Uterus (tissue), 4 donors: Measurements from ENCODE around the gene SND1. TPM values are rescaled to one million over a fixed set of nuclear protein-coding genes. Genes with fewer than 3 reads are reported as not detected.

Experiments
- DNase-seq, 2 donors: peaks; one replicate each; pipeline ENCODE4 v3.0.0-alpha.2; 2019 to 2020
- H3K27ac ChIP-seq, 2 donors: fragments of 200-600 bp; sonication (generic); 1 replicate in 1 of 2; 2 replicates in 1 of 2; pipeline ENCODE4 v1.5.1; 2016 to 2018
- H3K27me3 ChIP-seq, 2 donors: fragments of 200-600 bp; sonication (generic); one replicate each; pipeline ENCODE4 v1.5.1; 2018 to 2019; ENCODE audit warnings: control low read depth in 1 of 2
- H3K36me3 ChIP-seq, 2 donors: fragments of 200-600 bp; sonication (generic); one replicate each; pipeline ENCODE4 v1.5.1; 2019; ENCODE audit warnings: control low read depth in 1 of 2
- H3K4me1 ChIP-seq, 2 donors: fragments of 200-600 bp; sonication (generic); one replicate each; pipeline ENCODE4 v1.5.1; 2018 to 2019; ENCODE audit warnings: control low read depth in 1 of 2
- H3K4me3 ChIP-seq, 2 donors: fragments of 200-600 bp; sonication (generic); 1 replicate in 1 of 2; 2 replicates in 1 of 2; pipeline ENCODE4 v1.5.1; 2018 to 2019; ENCODE audit warnings: mild to moderate bottlenecking in 1 of 2
- H3K9me3 ChIP-seq, 2 donors: fragments of 200-600 bp; sonication (generic); one replicate each; pipeline ENCODE4 v1.5.1; 2019; ENCODE audit warnings: control low read depth in 1 of 2
- CTCF ChIP-seq, 4 experiments: fragments of 200-600 bp in 2 of 4; fragments of 450-650 bp in 2 of 4; sonication (generic) in 2 of 4; IDR thresholded peaks; one replicate each; pipeline ENCODE4 v1.5.1; 2016 to 2019; ENCODE audit warnings: antibody characterized with exemption in 4 of 4, mild to moderate bottlenecking in 2 of 4, moderate library complexity in 1 of 4
- POLR2A ChIP-seq, 2 donors: fragments of 450-650 bp; IDR thresholded peaks; one replicate each; pipeline ENCODE4 v1.6.1; 2016; ENCODE audit warnings: antibody characterized with exemption in 2 of 2, mild to moderate bottlenecking in 1 of 2, moderate library complexity in 1 of 2
- intact Hi-C: fragments of 100-400 bp; cut with DNase I; formaldehyde crosslinking; loops from one replicate; pipeline ENCODE4 v1.15.1; 2023; ENCODE audit warnings: low total_unique reads
- total RNA-seq, 4 donors: library from RNA; depleted of rRNA in 3 of 4; stranded (reverse); fragments of >200 nt in 3 of 4; gene quantifications; one replicate each; pipeline versions ENCODE4 v1.1.0 to v1.2.4, GENCODE V29; 2014 to 2023
- donor health status: DM: yes; HTN: yes; CAD: no.

The SND1 gene
- total RNA-seq, 4 donors from 2014 or later = 54.8 to 192 (median 117) TPM

DNA sequence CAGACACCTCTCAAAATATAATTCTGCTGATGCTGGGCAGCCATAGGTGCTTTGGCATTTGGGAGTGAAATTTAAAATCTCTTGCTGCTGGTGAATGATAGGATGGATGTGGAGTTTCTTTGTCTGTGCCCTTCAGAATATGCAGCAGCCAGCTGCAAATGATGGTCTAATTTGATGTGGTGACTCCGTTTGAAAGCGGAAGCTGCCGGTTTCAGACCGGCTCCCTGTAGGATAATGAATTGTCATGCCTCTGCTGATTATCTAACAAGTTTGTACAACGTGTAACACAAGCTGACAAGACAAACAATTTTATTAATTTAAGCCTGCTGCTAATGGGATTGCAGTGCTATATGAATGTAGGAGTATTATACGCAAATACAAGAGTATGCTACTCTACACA lies 103.5 kb downstream of the SND1 start:
- no peak overlapping the region for H3K4me3 ChIP-seq
- H3K27me3 ChIP-seq = no peaks in the 10 kb centered on the region
- no peak for DNase-seq
- intact Hi-C loops = no loop called here
- no peaks in the 10 kb centered on the region for H3K4me1 ChIP-seq
- H3K36me3 ChIP-seq = no peaks in the 10 kb centered on the region
- no peaks in the 10 kb centered on the region for H3K9me3 ChIP-seq
- TF ChIP-seq POLR2A (IDR thresholded peaks at IDR 0.05) (no peak), CTCF (IDR thresholded peaks at IDR 0.05) (no peak)
- no peak overlapping the region for H3K27ac ChIP-seq

GRCh38 chr7:127755965-127756364 lies 104.0 kb downstream of the SND1 start:
- no peak for DNase-seq
- intact Hi-C loops = no loop called here

GRCh38 chr7:127758105-127758504 lies 106.1 kb downstream of the SND1 start:
- H3K27ac ChIP-seq = no peak overlapping the region
- H3K27me3 ChIP-seq = no peaks in the 10 kb centered on the region
- no peaks in the 10 kb centered on the region for H3K36me3 ChIP-seq
- H3K9me3 ChIP-seq = no peaks in the 10 kb centered on the region
- no peak overlapping the region for H3K4me3 ChIP-seq
- no peak for TF ChIP-seq POLR2A (IDR thresholded peaks at IDR 0.05)
- TF ChIP-seq CTCF (IDR thresholded peaks at IDR 0.05) = no peak
- no peaks in the 10 kb centered on the region for H3K4me1 ChIP-seq
- DNase-seq = no peak
- intact Hi-C loops = no loop called here

More at GRCh38 chr7:127755965-127756364, 104.0 kb downstream of the SND1 start:
- Histone ChIP-seq H3K36me3 (no peaks in the 10 kb centered on the region), H3K27me3 (no peaks in the 10 kb centered on the region), H3K4me3 (no peak overlapping the region), H3K4me1 (no peaks in the 10 kb centered on the region), H3K9me3 (no peaks in the 10 kb centered on the region), H3K27ac (no peak overlapping the region)
- TF ChIP-seq CTCF (IDR thresholded peaks at IDR 0.05) (no peak), POLR2A (IDR thresholded peaks at IDR 0.05) (no peak)

GRCh38 chr7:127758845-127759244 lies 106.9 kb downstream of the SND1 start:
- Histone ChIP-seq H3K9me3 (no peaks in the 10 kb centered on the region), H3K27ac (no peak overlapping the region), H3K27me3 (no peaks in the 10 kb centered on the region), H3K4me1 (no peaks in the 10 kb centered on the region), H3K36me3 (no peaks in the 10 kb centered on the region), H3K4me3 (no peak overlapping the region)
- intact Hi-C loops = no loop called here
- TF ChIP-seq POLR2A (IDR thresholded peaks at IDR 0.05) (no peak), CTCF (IDR thresholded peaks at IDR 0.05) (no peak)
- no peak for DNase-seq

- intact Hi-C loops = no loop called here
- H3K4me1 ChIP-seq = no peaks in the 10 kb centered on the region
- no peaks in the 10 kb centered on the region for H3K36me3 ChIP-seq
- TF ChIP-seq POLR2A (IDR thresholded peaks at IDR 0.05) (no peak), CTCF (IDR thresholded peaks at IDR 0.05) (no peak)
- no peak overlapping the region for H3K4me3 ChIP-seq
- H3K9me3 ChIP-seq = no peaks in the 10 kb centered on the region
- no peaks in the 10 kb centered on the region for H3K27me3 ChIP-seq
- H3K27ac ChIP-seq = no peak overlapping the region
- no peak for DNase-seq
Measured at GRCh38 chr7:127759945-127760421, 108.0 kb downstream of the SND1 start.
